Fibroblast of mammary gland (primary cell): ENCODE data around the gene PGBD5.

Source experiments
- DNase-seq: peaks from one replicate; pipeline ENCODE4 v3.0.0-alpha.2; 2010; ENCODE audit warnings: low read depth
- H3K4me3 ChIP-seq: 2 replicates; pipeline ENCODE4 v1.5.1; 2011; ENCODE audit warnings: low read depth, mild to moderate bottlenecking, low read length, moderate library complexity; ENCODE audit not compliant: control insufficient read depth
- CTCF ChIP-seq: conservative IDR thresholded peaks from 2 replicates; pipeline ENCODE4 v1.5.1; 2011; ENCODE audit warnings: low read depth, low read length, inconsistent platforms; ENCODE audit not compliant: control insufficient read depth, insufficient read depth

PGBD5 gene

GRCh38 chr1:230280054-230280795 lies 145.9 kb downstream of the PGBD5 start:
- no peak for DNase-seq
- no peak for TF ChIP-seq CTCF
- no peak overlapping the region for H3K4me3 ChIP-seq

- no peak for TF ChIP-seq CTCF
- H3K4me3 ChIP-seq: no peak overlapping the region
- DNase-seq: no peak
Observed at GRCh38 chr1:230279583-230279945, 146.6 kb downstream of the PGBD5 start.

- no peak overlapping the region for H3K4me3 ChIP-seq
- TF ChIP-seq CTCF: no peak
- DNase-seq: no peak
Observed at GRCh38 chr1:230278871-230279582, 147.1 kb downstream of the PGBD5 start.

- no peak for TF ChIP-seq CTCF
- DNase-seq: no peak
- H3K4me3 ChIP-seq: no peak overlapping the region
Observed at GRCh38 chr1:230278376-230278775, 147.8 kb downstream of the PGBD5 start.

- no peak overlapping the region for H3K4me3 ChIP-seq
- no peak for TF ChIP-seq CTCF
- DNase-seq: no peak
Observed at GRCh38 chr1:230277201-230278025, 148.7 kb downstream of the PGBD5 start.

- TF ChIP-seq CTCF: no peak
- no peak for DNase-seq
- no peak overlapping the region for H3K4me3 ChIP-seq
Observed at GRCh38 chr1:230276401-230276800, 149.7 kb downstream of the PGBD5 start.
